Activated T-cell treated with anti-CD3 and anti-CD28 coated beads for 24 hours (primary cell): ENCODE results near the gene NOL6.
"Not testable (repeated sequence)": the region's sequence is repeated elsewhere in the genome, so short reads cannot be mapped to it uniquely, and the experiment has no call there.

Experiments
- DNase-seq: peaks from one replicate; pipeline ENCODE4 v3.0.0-alpha.2; 2020; ENCODE audit warnings: low read depth

The NOL6 gene

GRCh38 chr9:33473643-33474352 is at the start of gene NOL6:
NOL6 (minus strand) TSS chr9:33473924; CDS start chr9:33473842, 82 bp downstream.
- DNase-seq = peak; percentile 98

GRCh38 chr9:33521861-33522260 is 48.1 kb upstream of the NOL6 start:
- not testable (repeated sequence) for DNase-seq

- DNase-seq = not testable (repeated sequence)
These were observed 44.3 kb upstream of the NOL6 start for GRCh38 chr9:33517934-33518577.

GRCh38 chr9:33517373-33517772 is 43.6 kb upstream of the NOL6 start:
- no peak for DNase-seq

GRCh38 chr9:33516397-33516796 is 42.7 kb upstream of the NOL6 start:
- not testable (repeated sequence) for DNase-seq

- DNase-seq = not testable (repeated sequence)
These were observed 41.7 kb upstream of the NOL6 start for GRCh38 chr9:33515342-33515995.

- not testable (repeated sequence) for DNase-seq
These were observed 38.8 kb upstream of the NOL6 start for GRCh38 chr9:33512535-33512934.

GRCh38 chr9:33511184-33511517 is 37.4 kb upstream of the NOL6 start:
- not testable (repeated sequence) for DNase-seq

GRCh38 chr9:33510262-33511183 is 36.8 kb upstream of the NOL6 start:
- peak; percentile 7 for DNase-seq

GRCh38 chr9:33506626-33507370 is 33.1 kb upstream of the NOL6 start:
- DNase-seq = no peak

- DNase-seq = no peak
These were observed 24.7 kb upstream of the NOL6 start for GRCh38 chr9:33498387-33498786.

GRCh38 chr9:33493819-33494218 is 20.1 kb upstream of the NOL6 start:
- not testable (repeated sequence) for DNase-seq

- DNase-seq = no peak
These were observed 15.3 kb upstream of the NOL6 start for GRCh38 chr9:33489066-33489465.

- DNase-seq = not testable (repeated sequence)
These were observed 11.6 kb upstream of the NOL6 start for GRCh38 chr9:33485312-33485711.

- no peak for DNase-seq
These were observed 7.3 kb upstream of the NOL6 start for GRCh38 chr9:33480976-33481375.

GRCh38 chr9:33480106-33480505 is 6.4 kb upstream of the NOL6 start:
- DNase-seq = no peak

GRCh38 chr9:33476503-33476902 is 2.8 kb upstream of the NOL6 start:
- DNase-seq = no peak

- no peak for DNase-seq
These were observed 1.6 kb upstream of the NOL6 start for GRCh38 chr9:33475357-33475756.

- DNase-seq = no peak
These were observed 676 bp downstream of the NOL6 start for GRCh38 chr9:33472881-33473615.

GRCh38 chr9:33472171-33472880 is 1.4 kb downstream of the NOL6 start:
- no peak for DNase-seq
